GM13977 (cell line): Measurements from ENCODE around the gene THBS3.
A peak's percentile ranks its signal among the peaks of the same experiment; 100 is the strongest.

Source experiments
- DNase-seq: peaks from one replicate; pipeline ENCODE4 v3.0.0; 2012; ENCODE audit warnings: low spot score
- CTCF ChIP-seq: IDR thresholded peaks from 2 replicates; pipeline ENCODE4 v1.5.1; 2012; ENCODE audit warnings: mild to moderate bottlenecking, control low read depth; ENCODE audit not compliant: insufficient read depth; ENCODE audit errors: extremely low read depth, missing control alignments
- in situ Hi-C: fragments of 300-500 bp; cut with MboI; formaldehyde crosslinking; loops from one replicate; pipeline ENCODE4 v1.12.0; 2022; ENCODE audit warnings: low sequenced_read_pairs, low pct_unique_long_range_greater_than_20kb, mixed read lengths, inconsistent platforms; ENCODE audit not compliant: unreplicated experiment

THBS3 gene

GRCh38 chr1:155173478-155174323 is 34.0 kb downstream of the THBS3 start, which contains the start of gene TRIM46:
Gene TRIM46, plus strand, starts transcription at chr1:155173849. Its CDS starts 118 bp downstream, at chr1:155173967.
- in situ Hi-C loops = no loop called here
- peak; percentile 83 for DNase-seq
- TF ChIP-seq CTCF = no peak

- DNase-seq = peak; percentile 98
- TF ChIP-seq CTCF = peak; percentile 95
- in situ Hi-C loops = no loop called here
Measured at GRCh38 chr1:155172732-155173477, 34.8 kb downstream of the THBS3 start, which contains the start of gene KRTCAP2. Gene KRTCAP2, minus strand, starts transcription at chr1:155173304. Its CDS starts 80 bp downstream, at chr1:155173224.

- no peak for DNase-seq
- TF ChIP-seq CTCF = no peak
- in situ Hi-C loops = no loop called here
Measured at GRCh38 chr1:155171836-155172731, 35.6 kb downstream of the THBS3 start.

- in situ Hi-C loops = no loop called here
- TF ChIP-seq CTCF = no peak
- DNase-seq = no peak
Measured at GRCh38 chr1:155170806-155171205, 36.9 kb downstream of the THBS3 start.

- in situ Hi-C loops = no loop called here
- DNase-seq = no peak
- TF ChIP-seq CTCF = no peak
Measured at GRCh38 chr1:155170101-155170785, 37.5 kb downstream of the THBS3 start.
